Epithelial cell of proximal tubule (primary cell): ENCODE data around the gene CTDP1. TPM values are rescaled to one million over a fixed set of nuclear protein-coding genes. Genes with fewer than 3 reads are reported as not detected.
"Not testable (repeated sequence)": the region's sequence is repeated elsewhere in the genome, so short reads cannot be mapped to it uniquely, and the experiment has no call there.

Source experiments
- DNase-seq: peaks from one replicate; pipeline ENCODE4 v3.0.0-alpha.2; 2011; ENCODE audit warnings: low read depth
- H3K4me3 ChIP-seq: 2 replicates; pipeline ENCODE4 v1.5.1; 2011; ENCODE audit warnings: low read depth, mild to moderate bottlenecking, low read length
- total RNA-seq: library from RNA; depleted of rRNA; stranded (reverse); fragments of >200 nt; gene quantifications from 2 replicates; pipeline ENCODE4 v1.2.3, GENCODE V29; 2015
- TF ChIP-seq, protein P1 (sequence below): conservative IDR thresholded peaks from 2 replicates; pipeline ENCODE4 v1.5.1; 2012; ENCODE audit warnings: low read depth, mild to moderate bottlenecking, low read length

The CTDP1 gene
- total RNA-seq, 1 donor from 2014 or later, result 13.9 TPM

DNA sequence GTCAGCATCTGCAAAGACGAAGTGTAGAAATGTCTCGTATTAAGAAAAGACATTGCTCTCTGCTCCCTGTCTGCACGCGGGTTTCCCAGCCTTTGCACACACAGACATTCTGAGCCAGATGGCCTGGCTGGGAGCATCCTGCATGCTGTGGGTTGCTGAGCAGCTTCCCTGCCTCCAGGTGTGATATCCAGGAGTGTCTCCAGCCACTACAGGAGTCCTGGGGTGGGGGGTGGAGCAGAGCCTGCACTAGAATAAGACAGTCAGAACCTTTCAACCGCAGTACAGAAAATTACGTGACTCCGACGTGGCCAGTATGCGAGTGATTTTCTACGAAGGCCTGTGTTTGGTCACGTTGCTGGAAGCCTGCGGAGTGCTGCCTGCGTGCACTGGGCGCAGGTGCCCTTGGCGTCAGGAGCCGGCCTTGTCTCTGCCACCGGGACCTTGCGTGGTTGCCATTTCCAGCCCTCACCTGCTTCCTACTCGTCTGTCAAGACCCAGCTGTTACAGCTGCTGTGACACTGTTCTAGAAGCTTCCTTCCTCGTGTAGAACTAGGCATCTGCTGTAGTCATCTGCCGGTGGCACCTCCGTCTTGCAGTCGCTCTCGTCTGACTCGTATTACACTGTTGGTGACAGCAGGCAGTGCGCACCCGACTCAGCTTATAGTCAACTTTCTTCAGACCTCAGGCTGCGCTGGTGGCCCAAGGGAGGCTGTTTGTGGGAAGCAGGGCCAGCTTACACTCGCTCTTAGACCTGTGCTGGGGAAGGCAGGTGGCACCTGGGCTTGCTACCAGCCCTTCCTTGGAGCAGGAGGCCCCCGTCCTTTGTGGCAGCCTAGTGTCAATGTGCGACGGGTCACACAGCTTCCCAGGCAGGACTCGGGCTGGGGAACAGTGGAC is 11.2 kb downstream of the CTDP1 start:
- TF ChIP-seq, protein P1, sequence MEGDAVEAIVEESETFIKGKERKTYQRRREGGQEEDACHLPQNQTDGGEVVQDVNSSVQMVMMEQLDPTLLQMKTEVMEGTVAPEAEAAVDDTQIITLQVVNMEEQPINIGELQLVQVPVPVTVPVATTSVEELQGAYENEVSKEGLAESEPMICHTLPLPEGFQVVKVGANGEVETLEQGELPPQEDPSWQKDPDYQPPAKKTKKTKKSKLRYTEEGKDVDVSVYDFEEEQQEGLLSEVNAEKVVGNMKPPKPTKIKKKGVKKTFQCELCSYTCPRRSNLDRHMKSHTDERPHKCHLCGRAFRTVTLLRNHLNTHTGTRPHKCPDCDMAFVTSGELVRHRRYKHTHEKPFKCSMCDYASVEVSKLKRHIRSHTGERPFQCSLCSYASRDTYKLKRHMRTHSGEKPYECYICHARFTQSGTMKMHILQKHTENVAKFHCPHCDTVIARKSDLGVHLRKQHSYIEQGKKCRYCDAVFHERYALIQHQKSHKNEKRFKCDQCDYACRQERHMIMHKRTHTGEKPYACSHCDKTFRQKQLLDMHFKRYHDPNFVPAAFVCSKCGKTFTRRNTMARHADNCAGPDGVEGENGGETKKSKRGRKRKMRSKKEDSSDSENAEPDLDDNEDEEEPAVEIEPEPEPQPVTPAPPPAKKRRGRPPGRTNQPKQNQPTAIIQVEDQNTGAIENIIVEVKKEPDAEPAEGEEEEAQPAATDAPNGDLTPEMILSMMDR, result no peak
- no peak for DNase-seq
- no peak overlapping the region for H3K4me3 ChIP-seq

DNA sequence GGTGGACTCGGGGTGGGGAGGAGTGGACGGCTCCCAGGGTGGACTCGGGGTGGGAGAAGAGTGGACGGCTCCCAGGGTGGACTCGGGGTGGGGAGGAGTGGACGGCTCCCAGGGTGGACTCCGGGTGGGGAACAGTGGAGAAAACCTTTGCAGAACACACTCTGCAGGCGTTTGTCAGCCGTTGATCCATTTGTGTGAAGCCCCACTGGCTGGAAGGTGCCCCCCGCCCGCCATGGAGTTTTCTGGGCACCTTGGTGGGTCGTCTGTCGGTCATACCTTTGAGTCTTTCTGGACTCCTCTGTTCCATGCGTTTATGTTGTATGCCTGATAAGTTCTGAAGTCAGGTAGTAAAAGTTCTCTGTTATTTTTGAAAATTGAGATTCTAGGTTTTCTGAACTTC is 12.5 kb downstream of the CTDP1 start:
- TF ChIP-seq, protein P1, result no peak
- DNase-seq, result no peak
- no peak overlapping the region for H3K4me3 ChIP-seq

DNA sequence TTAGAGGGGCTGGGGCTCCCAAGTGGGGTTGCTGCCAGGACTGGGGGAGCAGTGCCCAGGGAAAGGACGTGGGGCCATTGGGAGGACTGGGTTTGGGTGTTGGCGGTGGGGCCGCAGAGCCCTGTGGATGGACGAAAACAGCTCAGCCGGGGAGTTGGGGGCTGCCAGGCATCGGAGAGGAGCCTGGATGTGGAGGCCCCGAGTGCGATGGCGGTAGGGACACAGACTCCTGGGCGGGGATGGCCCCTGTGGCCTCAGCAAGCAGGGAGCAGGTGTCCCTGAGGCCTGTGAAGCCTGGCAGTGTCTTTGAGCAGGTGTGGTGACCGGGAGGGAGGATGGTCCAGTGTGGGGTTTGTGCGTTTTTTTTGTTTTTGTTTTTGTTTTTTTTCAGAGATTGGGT is 13.3 kb downstream of the CTDP1 start:
- no peak overlapping the region for H3K4me3 ChIP-seq
- no peak for DNase-seq
- TF ChIP-seq, protein P1, result no peak

DNA sequence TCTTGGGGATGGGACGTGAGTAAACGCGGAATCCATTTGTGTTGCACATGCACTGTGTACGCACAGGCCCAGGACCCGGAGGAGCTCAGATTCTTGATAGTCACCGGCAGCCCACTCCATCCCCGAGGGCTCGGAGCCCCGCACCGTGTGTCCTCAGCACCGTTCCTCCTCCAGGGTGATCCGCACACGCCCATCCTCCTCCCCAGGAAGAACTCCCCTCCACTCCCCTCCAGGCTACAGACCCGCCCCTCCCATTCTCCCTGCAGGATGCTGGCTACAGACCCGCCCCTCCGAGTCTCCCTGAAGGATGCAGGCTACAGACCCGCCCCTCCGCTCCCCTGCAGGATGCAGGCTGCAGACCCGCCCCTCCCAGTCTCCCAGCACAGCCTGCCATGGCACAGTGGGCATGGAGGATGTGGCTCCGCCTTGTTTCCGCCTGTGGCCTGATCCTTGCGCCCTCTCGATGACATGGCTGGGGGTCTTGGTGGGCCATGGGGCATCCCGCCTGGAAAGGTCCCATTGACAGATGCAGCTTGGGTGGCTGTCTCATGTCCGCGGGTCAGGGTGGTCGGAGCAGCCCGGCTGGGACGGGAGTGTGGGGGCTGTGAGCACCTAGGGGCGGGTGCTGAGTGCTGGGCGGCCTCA is 14.1 kb downstream of the CTDP1 start:
- DNase-seq, result no peak
- TF ChIP-seq, protein P1, result no peak
- no peak overlapping the region for H3K4me3 ChIP-seq

DNA sequence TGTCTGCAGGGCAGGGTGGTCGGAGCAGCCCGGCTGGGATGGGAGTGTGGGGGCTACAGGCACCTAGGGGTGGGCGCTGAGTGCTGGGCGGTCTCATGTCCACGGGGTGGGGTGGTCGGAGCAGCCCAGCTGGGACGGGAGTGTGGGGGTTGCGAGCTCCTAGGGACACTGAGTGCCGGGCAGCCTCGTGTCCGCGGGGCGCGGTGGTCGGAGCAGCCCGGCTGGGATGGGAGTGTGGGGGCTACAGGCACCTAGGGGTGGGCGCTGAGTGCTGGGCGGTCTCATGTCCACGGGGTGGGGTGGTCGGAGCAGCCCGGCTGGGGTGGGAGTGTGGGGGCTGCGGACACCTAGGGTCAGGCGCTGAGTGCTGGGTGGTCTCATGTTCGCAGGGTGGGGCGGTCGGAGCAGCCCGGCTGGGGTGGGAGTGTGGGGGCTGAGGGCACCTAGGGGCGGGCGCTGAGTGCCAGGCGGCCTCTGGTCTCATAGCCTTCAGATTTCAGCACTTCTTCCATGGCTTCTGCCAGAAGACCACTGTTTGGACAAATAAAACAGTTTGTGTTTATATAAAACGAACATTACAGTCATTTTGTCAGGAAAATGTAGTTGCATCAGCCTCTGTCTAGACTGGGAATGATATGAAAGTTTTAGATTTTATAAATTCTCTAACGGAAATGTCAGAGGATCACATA is 14.7 kb downstream of the CTDP1 start:
- not testable (repeated sequence) for H3K4me3 ChIP-seq, DNase-seq

DNA sequence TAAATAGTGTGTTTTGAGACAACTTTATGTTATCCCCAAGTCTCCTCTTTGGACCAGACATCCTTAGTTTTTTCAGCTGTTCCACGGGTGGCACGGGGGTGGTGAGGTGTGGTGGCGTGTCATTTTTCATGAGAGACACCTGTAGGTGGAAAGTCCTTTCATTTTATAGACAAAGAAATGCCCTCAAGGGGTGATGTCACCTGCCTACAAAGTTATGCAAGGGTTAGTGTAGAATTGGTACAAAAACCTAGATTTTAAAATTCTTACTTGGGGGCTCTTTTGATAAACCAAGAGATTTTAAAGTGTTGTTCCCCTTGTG is 15.3 kb downstream of the CTDP1 start:
- no peak for DNase-seq
- no peak overlapping the region for H3K4me3 ChIP-seq
- TF ChIP-seq, protein P1, result no peak

DNA sequence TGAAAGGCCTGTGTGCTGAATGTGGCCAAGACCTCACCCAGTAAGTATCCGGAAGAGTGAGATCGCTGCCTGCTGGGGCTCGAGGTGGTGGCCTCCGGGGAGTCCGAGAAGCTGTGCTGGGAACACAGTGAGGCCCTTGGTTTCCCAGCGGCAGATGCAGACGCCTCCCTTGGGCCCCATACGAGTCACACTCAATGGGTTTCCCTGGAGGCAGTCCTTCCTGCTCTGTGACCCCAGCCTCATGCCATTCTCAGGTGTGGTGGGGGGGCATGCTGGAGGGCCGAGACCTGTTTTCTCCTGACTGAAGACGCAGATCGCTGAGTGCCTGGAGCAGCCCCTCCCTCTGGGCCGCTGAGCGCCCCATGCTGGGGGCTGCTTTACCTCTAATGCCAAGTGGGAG is 15.7 kb downstream of the CTDP1 start:
- DNase-seq, result no peak
- TF ChIP-seq, protein P1, result no peak
- H3K4me3 ChIP-seq, result no peak overlapping the region
